ENCODE measurements around the gene SPINDOC. TPM values are rescaled to one million over a fixed set of nuclear protein-coding genes. Genes with fewer than 3 reads are reported as not detected.

SPINDOC gene
- total RNA-seq, 1 experiment from 2014 or later, result 121 TPM

GRCh38 chr11:63816166-63816565, 2.9 kb downstream of the SPINDOC start:
- H3K27ac ChIP-seq (ENCODE audit: insufficient read length, low read depth, low read length), result no peak overlapping the region
- H4K8ac ChIP-seq (replicated peaks; ENCODE audit: insufficient read length, low read depth, low read length), result no peak overlapping the region
- no peak overlapping the region for H2AFZ ChIP-seq (ENCODE audit: low read length)
- TF ChIP-seq, protein P1, sequence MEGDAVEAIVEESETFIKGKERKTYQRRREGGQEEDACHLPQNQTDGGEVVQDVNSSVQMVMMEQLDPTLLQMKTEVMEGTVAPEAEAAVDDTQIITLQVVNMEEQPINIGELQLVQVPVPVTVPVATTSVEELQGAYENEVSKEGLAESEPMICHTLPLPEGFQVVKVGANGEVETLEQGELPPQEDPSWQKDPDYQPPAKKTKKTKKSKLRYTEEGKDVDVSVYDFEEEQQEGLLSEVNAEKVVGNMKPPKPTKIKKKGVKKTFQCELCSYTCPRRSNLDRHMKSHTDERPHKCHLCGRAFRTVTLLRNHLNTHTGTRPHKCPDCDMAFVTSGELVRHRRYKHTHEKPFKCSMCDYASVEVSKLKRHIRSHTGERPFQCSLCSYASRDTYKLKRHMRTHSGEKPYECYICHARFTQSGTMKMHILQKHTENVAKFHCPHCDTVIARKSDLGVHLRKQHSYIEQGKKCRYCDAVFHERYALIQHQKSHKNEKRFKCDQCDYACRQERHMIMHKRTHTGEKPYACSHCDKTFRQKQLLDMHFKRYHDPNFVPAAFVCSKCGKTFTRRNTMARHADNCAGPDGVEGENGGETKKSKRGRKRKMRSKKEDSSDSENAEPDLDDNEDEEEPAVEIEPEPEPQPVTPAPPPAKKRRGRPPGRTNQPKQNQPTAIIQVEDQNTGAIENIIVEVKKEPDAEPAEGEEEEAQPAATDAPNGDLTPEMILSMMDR (conservative IDR thresholded peaks at IDR 0.05), result no peak
- H3K79me2 ChIP-seq (ENCODE audit: insufficient read depth, low read length), result peaks cover 20% of the 10 kb centered on the region
- no peak overlapping the region for H3K9ac ChIP-seq (ENCODE audit: extremely low read depth, insufficient read length, low read length)
- H3K27me3 Mint-ChIP-seq (ENCODE audit: low read depth), result peaks cover 8% of the 10 kb centered on the region; the same call in 1 of the 2 replicates
- H3K36me3 Mint-ChIP-seq (ENCODE audit: insufficient read depth in 1 of 3, low read depth in 3 of 3), result peaks cover 40 to 64% (median 60%) of the 10 kb centered on the region in 3 experiments; a peak in 6 of 7 replicates
- DNase-seq, result no peak
- H3K23me2 ChIP-seq (ENCODE audit: insufficient read length, low read depth, low read length, poor library complexity, severe bottlenecking), result peaks cover 10% of the 10 kb centered on the region
- no peak overlapping the region for H2BK15ac ChIP-seq (ENCODE audit: low read depth, low read length)
- no peaks in the 10 kb centered on the region for H3K27me3 ChIP-seq (ENCODE audit: insufficient read depth, low read length)
- no peak overlapping the region for H2AK5ac ChIP-seq (ENCODE audit: insufficient read length, low read length)
- no peak overlapping the region for H3K14ac ChIP-seq (ENCODE audit: insufficient read depth, low read length)
- no peak overlapping the region for H2BK5ac ChIP-seq (ENCODE audit: insufficient read length, low read length)
- no peak overlapping the region for H3K23ac ChIP-seq (ENCODE audit: insufficient read length, low read depth, low read length)
- H3K56ac ChIP-seq (ENCODE audit: insufficient read length, low read depth, low read length), result no peak overlapping the region
- no peak overlapping the region for H4K91ac ChIP-seq (ENCODE audit: insufficient read length, low read depth, low read length)
- H2BK12ac ChIP-seq (ENCODE audit: insufficient read length, low read depth, low read length), result no peak overlapping the region
- H2BK120ac ChIP-seq (ENCODE audit: low read depth, low read length, poor library complexity, severe bottlenecking), result no peak overlapping the region
- H3K4me1 Mint-ChIP-seq, result peaks cover 33 to 34% of the 10 kb centered on the region in 2 experiments
- no peak overlapping the region for H3K4me2 ChIP-seq (ENCODE audit: insufficient read depth, insufficient read length, low read length)
- H4K5ac ChIP-seq (ENCODE audit: insufficient read length, low read depth, low read length), result no peak overlapping the region
- H3K79me1 ChIP-seq (ENCODE audit: insufficient read depth, low read depth, low read length, poor library complexity, severe bottlenecking), result peaks cover 7% of the 10 kb centered on the region
- H3K27ac Mint-ChIP-seq, result peak overlapping the region in 1 of 3 experiments; percentile 53; a peak in 1 of 7 replicates
- H3K4ac ChIP-seq (ENCODE audit: low read depth, low read length), result no peak overlapping the region
- no peaks in the 10 kb centered on the region for H3K9me3 Mint-ChIP-seq
- H2BK20ac ChIP-seq (ENCODE audit: low read depth, low read length, poor library complexity, severe bottlenecking), result no peak overlapping the region
- peak overlapping the region in 1 of 2 experiments; percentile 36; a peak in 2 of 5 replicates for H3K4me3 Mint-ChIP-seq
- H3K9me3 ChIP-seq (ENCODE audit: control insufficient read depth, low read depth, low read length), result no peaks in the 10 kb centered on the region
- H4K20me1 ChIP-seq (ENCODE audit: control insufficient read depth, insufficient read depth, insufficient read length), result peaks cover 3% of the 10 kb centered on the region
- WGBS (ENCODE audit: extremely low coverage, insufficient read length, low lambda C conversion rate), result no CpG with 5 or more reads among the region's 6 CpGs
- H3T11ph ChIP-seq (ENCODE audit: low read length), result no peak overlapping the region
- H3K18ac ChIP-seq (ENCODE audit: insufficient read length, low read depth, low read length), result no peak overlapping the region
- H3K4me1 ChIP-seq (ENCODE audit: insufficient read depth, low read length), result peaks cover 3% of the 10 kb centered on the region; the same call in 1 of the 2 replicates

Measured in H9 (cell line).